AG04449 (cell line): ENCODE measurements around the gene COMMD6.

ENCODE experiments used
- CTCF ChIA-PET: fragments of 350-600 bp; formaldehyde crosslinking; extraction: SDS; loops from one replicate; lab custom pipeline; 2021; ENCODE audit warnings: antibody characterized with exemption; lab: Yijun Ruan, JAX
- POLR2A ChIA-PET: fragments of 400-600, 350-600 bp; formaldehyde crosslinking; extraction: SDS; loops from one replicate; lab custom pipeline; 2020; ENCODE audit warnings: antibody characterized with exemption, inconsistent platforms; lab: Yijun Ruan, JAX
- DNase-seq: peaks from one replicate; pipeline ENCODE4 v3.0.0-alpha.2; 2010; ENCODE audit warnings: low read depth, low spot score
- H3K4me3 ChIP-seq: 2 replicates; pipeline ENCODE4 v1.5.1; 2011; ENCODE audit warnings: low read depth, mild to moderate bottlenecking, control low read depth, low read length
- TF ChIP-seq, protein P1 (sequence below): IDR thresholded peaks from one replicate; pipeline ENCODE4 v1.5.1; 2011; ENCODE audit warnings: mild to moderate bottlenecking, moderate library complexity, low read length, control low read depth, inconsistent platforms; ENCODE audit not compliant: insufficient read depth; ENCODE audit errors: missing control alignments

The COMMD6 gene

DNA sequence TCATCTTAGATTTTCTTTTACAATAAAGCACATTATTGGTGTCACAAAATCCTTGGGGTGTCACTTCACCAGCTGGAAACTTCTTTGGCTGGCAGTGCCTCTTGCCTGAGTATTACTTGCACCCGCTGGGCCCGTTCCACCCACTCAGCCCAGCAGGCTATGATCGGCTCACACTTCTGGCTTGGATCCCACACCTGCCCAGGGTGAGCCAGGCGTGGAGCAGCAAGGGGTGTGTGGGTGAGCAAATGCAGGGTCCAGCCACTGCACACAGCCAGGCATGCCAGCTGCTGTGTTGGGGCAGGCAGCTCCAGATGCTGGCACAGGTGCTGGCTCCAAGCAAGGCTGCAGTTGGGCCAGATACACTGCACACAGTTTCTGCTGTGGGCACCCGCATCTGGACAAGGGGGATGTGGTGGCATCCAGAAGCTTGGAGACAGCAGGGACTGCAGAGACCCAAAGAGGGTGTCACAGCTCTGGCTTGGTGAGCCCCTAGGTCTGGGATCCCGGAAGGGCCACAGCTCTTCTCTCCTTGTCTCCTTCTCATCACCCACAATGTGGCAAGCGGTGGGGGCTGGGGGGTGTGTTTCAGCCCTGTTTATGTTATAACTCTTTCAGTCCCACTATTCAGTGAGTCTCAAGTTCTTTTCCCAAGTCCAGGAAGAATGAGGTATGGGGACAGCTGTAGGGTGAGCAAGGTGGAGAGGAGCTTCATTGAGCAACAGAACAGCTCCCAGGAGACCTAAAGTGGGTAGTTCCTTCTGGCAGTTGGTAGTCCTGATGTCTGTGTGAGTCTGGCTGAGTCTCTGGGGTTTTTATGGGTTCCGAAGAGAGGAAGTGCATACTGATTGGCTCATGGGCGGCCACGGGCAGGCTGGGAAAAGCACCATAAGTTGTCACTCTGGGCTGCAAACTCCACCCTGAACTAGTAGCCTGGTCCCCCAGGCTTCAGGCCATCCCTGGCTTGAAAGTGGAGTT lies 30.3 kb downstream of the COMMD6 start:
- POLR2A ChIA-PET = no interaction called here
- CTCF ChIA-PET = no interaction called here
- TF ChIP-seq, protein P1, sequence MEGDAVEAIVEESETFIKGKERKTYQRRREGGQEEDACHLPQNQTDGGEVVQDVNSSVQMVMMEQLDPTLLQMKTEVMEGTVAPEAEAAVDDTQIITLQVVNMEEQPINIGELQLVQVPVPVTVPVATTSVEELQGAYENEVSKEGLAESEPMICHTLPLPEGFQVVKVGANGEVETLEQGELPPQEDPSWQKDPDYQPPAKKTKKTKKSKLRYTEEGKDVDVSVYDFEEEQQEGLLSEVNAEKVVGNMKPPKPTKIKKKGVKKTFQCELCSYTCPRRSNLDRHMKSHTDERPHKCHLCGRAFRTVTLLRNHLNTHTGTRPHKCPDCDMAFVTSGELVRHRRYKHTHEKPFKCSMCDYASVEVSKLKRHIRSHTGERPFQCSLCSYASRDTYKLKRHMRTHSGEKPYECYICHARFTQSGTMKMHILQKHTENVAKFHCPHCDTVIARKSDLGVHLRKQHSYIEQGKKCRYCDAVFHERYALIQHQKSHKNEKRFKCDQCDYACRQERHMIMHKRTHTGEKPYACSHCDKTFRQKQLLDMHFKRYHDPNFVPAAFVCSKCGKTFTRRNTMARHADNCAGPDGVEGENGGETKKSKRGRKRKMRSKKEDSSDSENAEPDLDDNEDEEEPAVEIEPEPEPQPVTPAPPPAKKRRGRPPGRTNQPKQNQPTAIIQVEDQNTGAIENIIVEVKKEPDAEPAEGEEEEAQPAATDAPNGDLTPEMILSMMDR = no peak
- H3K4me3 ChIP-seq = no peak overlapping the region
- DNase-seq = no peak

- TF ChIP-seq, protein P1 = no peak
- POLR2A ChIA-PET = no interaction called here
- no peak overlapping the region for H3K4me3 ChIP-seq
- CTCF ChIA-PET = no interaction called here
- no peak for DNase-seq
Measured at GRCh38 chr13:75506018-75506417, 31.6 kb downstream of the COMMD6 start.

DNA sequence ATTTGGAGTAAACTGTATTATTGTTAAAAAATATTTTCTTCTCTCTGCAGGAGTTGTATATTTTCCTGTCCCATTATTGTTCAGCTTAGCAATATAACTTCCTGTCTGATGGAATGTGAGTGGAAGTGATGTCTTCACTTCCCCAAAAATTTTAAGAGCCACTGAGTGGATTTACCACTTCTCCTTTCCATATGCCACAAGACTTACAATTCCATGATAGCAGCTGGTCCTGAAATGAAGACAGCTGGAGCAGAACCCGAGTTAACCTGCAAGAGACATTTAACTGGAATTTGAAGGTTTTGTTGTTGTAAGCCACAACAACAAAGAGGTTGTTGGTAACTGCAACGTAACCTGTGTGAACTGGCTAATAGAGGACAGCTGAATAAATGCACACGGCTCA lies 32.3 kb downstream of the COMMD6 start:
- DNase-seq = no peak
- TF ChIP-seq, protein P1 = no peak
- no peak overlapping the region for H3K4me3 ChIP-seq
- ChIA-PET CTCF (interaction anchor here (1.5 kb wide), 1 partner anchor 133 kb away, joined by 3 read pairs; no protein-coding TSS in a partner anchor), POLR2A (no interaction called here)

- POLR2A ChIA-PET = interaction anchor here (1.3 kb wide), 1 partner anchor 14 kb away, joined by 3 read pairs; the partner anchor contains the start of gene TBC1D4
- H3K4me3 ChIP-seq = no peak overlapping the region
- peak; percentile 76 for DNase-seq
- TF ChIP-seq, protein P1 = no peak
- CTCF ChIA-PET = interaction anchor here (1.1 to 2.4 kb wide), 4 partner anchors 11 to 124 kb away, joined by 3 to 13 read pairs (median 4); partner anchors contain the start of gene TBC1D4
Measured at GRCh38 chr13:75495938-75496337, 41.7 kb downstream of the COMMD6 start.

DNA sequence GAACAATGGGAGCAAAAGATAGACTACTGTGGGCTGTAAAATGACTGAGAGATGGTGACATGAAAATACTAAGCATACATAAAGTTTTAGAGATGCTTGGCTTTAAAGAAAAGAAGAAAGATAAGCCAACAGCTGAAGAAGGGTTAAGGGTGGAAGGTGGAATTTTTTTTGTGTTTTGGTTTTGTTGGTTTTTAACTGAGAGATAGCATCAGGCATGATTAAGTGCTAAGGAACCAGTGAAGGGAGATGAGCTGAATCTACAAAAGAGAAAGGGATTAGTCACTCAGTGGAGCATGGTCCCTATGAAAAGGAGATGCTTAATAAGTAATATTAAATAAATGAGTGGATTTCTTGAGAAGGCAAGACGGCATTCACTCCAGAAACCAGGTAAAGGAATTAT lies 43.1 kb downstream of the COMMD6 start:
- POLR2A ChIA-PET = no interaction called here
- DNase-seq = no peak

More for the DNA sequence above, 43.1 kb downstream of the COMMD6 start:
- H3K4me3 ChIP-seq = no peak overlapping the region
- CTCF ChIA-PET = interaction anchor here (0.8 to 2.4 kb wide), 3 partner anchors 10 to 22 kb away, joined by 3 to 13 read pairs (median 6); partner anchors contain the start of gene TBC1D4
- TF ChIP-seq, protein P1 = no peak
